Measurements from ENCODE around the gene SFSWAP. TPM values are rescaled to one million over a fixed set of nuclear protein-coding genes. Genes with fewer than 3 reads are reported as not detected.

The SFSWAP gene
- total and polyA plus RNA-seq, 2 of the 13 experiments (the other 11 are each of a cell fraction or from before 2014, with no cell fraction given), result 17.1 to 27.7 TPM

- no peak for TF ChIP-seq HNF1A (IDR thresholded peaks at IDR 0.05; ENCODE audit: low read depth)
- TF ChIP-seq HNF1A (CRISPR knock-in tag; IDR thresholded peaks at IDR 0.05; ENCODE audit: borderline replicate concordance), result no peak
- peak; percentile 70 for TF ChIP-seq SPEN (CRISPR knock-in tag; IDR thresholded peaks at IDR 0.05; ENCODE audit: low read depth)
- no peak for TF ChIP-seq JUNB (CRISPR knock-in tag; IDR thresholded peaks at IDR 0.05; ENCODE audit: borderline replicate concordance)
- no peak for TF ChIP-seq HOMEZ (CRISPR knock-in tag; IDR thresholded peaks at IDR 0.05; ENCODE audit: low read depth)
- TF ChIP-seq CEBPZ (IDR thresholded peaks at IDR 0.05; ENCODE audit: low read length), result no peak
- TF ChIP-seq ATRX (CRISPR knock-in tag; IDR thresholded peaks at IDR 0.05; ENCODE audit: borderline replicate concordance), result no peak
- TF ChIP-seq SMC3 (IDR thresholded peaks at IDR 0.05; ENCODE audit: low read length), result no peak
- no peak for TF ChIP-seq CAMTA2 (CRISPR knock-in tag; IDR thresholded peaks at IDR 0.05; ENCODE audit: borderline replicate concordance)
- no peak for TF ChIP-seq ZBTB49 (CRISPR knock-in tag; IDR thresholded peaks at IDR 0.05; ENCODE audit: borderline replicate concordance)
- TF ChIP-seq ZNF251 (CRISPR knock-in tag; IDR thresholded peaks at IDR 0.05), result peak; percentile 96; the same call in 1 of the 2 replicates
- 0 out of 2 replicates have a peak, but pooled peaks have one; percentile 7 for TF ChIP-seq NR0B2 (CRISPR knock-in tag; IDR thresholded peaks at IDR 0.05)
- no peak for TF ChIP-seq FOSL1 (CRISPR knock-in tag; IDR thresholded peaks at IDR 0.05; ENCODE audit: borderline replicate concordance)
- TF ChIP-seq TMF1 (CRISPR knock-in tag; IDR thresholded peaks at IDR 0.05; ENCODE audit: low read depth), result 0 out of 2 replicates have a peak, but pooled peaks have one; percentile 49
- TF ChIP-seq ATAD3A (CRISPR knock-in tag; IDR thresholded peaks at IDR 0.05), result no peak
Observed at GRCh38 chr12:131840643-131841416, 129.9 kb downstream of the SFSWAP start (continued).
